ENCODE data around the gene ASF1A. TPM values are rescaled to one million over a fixed set of nuclear protein-coding genes. Genes with fewer than 3 reads are reported as not detected.

Gene ASF1A
- total and polyA plus RNA-seq, 10 of the 15 experiments (the other 5 are each of a cell fraction or from before 2014, with no cell fraction given) = 23.7 to 103 (median 31.5) TPM

DNA sequence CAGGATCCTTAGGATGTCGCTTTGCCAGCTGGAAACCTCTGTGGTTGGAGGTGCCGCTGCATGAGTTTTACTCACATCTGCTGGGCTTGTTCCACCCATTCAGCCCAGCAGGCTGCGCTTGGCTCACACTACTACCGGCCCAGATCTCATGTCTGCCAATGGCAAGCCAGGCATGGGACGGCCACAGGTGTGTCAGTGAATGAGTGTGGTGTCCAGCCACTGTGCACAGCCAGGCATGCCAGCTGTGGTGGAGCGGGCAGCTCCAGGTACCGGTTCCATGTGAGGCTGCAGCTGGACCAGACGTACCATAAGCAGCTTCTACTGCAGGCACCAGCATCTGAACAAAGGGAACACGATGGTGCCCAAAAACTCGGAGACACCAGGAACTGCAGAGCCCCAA is 33.1 kb upstream of the ASF1A start:
- H3K4me2 ChIP-seq (ENCODE audit: control insufficient read depth, insufficient read depth) = no peak overlapping the region
- no peaks in the 10 kb centered on the region; the same call in 1 of the 2 replicates for H3K79me2 ChIP-seq (ENCODE audit: control insufficient read depth, insufficient read depth, low read length)
- 94% methylated on average over 10 of the region's 10 CpGs for WGBS (ENCODE audit: insufficient coverage, insufficient replicate concordance, low lambda C conversion rate, missing lambda C conversion rate)
- no TSS peak for BruUV-seq (replicated peaks)
- ChIA-PET RAD21 (ENCODE audit: unreplicated experiment) (no interaction called here), SMC1A (ENCODE audit: uncharacterized antibody, unreplicated experiment) (interaction anchor here (0.5 to 1.4 kb wide), 3 partner anchors 13 to 36 kb away, joined by 3 to 5 read pairs (median 3); no protein-coding TSS in a partner anchor), CTCF (no interaction called here), POLR2A (no interaction called here)
- ATAC-seq (no peak), DNase-seq (ENCODE audit: low read depth, low spot score) (no peak), FAIRE-seq (no peak)
- H2AFZ ChIP-seq (ENCODE audit: control insufficient read depth, low read depth, low read length) = no peak overlapping the region
- no peak overlapping the region for H3K4me3 ChIP-seq
- no peaks in the 10 kb centered on the region for H4K20me1 ChIP-seq (ENCODE audit: control insufficient read depth, insufficient read depth)
- H3K27me3 ChIP-seq (replicated peaks in 1 of 2; ENCODE audit: control insufficient read depth in 2 of 2, insufficient read depth in 2 of 2, low read length in 1 of 2) = no peaks in the 10 kb centered on the region
- H3K9ac ChIP-seq (ENCODE audit: control insufficient read depth, insufficient read depth, low read length) = no peak overlapping the region
- no peaks in the 10 kb centered on the region for H3K4me1 ChIP-seq (ENCODE audit: control insufficient read depth, insufficient read depth, low read length)
- in situ Hi-C loops (cut with MboI) (no loop called here), intact Hi-C loops (cut with micrococcal nuclease; ENCODE audit: unreplicated experiment) (no loop called here)
- H3K27ac ChIP-seq (ENCODE audit: control insufficient read depth, insufficient read depth) = no peak overlapping the region
- H3K9me3 ChIP-seq (replicated peaks; ENCODE audit: control insufficient read depth, insufficient read depth, low read length) = peaks cover 5% of the 10 kb centered on the region; the same call in 2 of the 3 replicates
- H3K36me3 ChIP-seq (ENCODE audit: control insufficient read depth in 2 of 2, insufficient read depth in 2 of 2, low read length in 1 of 2) = 0 out of 4 replicates have a peak, but pooled peaks cover 2% of the 10 kb centered on the region in 2 experiments
- TF ChIP-seq RUNX3 (IDR thresholded peaks at IDR 0.05; ENCODE audit: low read length) = no peak
- TF ChIP-seq NRF1 (conservative IDR thresholded peaks at IDR 0.05; ENCODE audit: low read depth, low read length) = no peak
- no peak for TF ChIP-seq TARDBP (IDR thresholded peaks at IDR 0.05; ENCODE audit: borderline replicate concordance)
- TF ChIP-seq, protein P1, sequence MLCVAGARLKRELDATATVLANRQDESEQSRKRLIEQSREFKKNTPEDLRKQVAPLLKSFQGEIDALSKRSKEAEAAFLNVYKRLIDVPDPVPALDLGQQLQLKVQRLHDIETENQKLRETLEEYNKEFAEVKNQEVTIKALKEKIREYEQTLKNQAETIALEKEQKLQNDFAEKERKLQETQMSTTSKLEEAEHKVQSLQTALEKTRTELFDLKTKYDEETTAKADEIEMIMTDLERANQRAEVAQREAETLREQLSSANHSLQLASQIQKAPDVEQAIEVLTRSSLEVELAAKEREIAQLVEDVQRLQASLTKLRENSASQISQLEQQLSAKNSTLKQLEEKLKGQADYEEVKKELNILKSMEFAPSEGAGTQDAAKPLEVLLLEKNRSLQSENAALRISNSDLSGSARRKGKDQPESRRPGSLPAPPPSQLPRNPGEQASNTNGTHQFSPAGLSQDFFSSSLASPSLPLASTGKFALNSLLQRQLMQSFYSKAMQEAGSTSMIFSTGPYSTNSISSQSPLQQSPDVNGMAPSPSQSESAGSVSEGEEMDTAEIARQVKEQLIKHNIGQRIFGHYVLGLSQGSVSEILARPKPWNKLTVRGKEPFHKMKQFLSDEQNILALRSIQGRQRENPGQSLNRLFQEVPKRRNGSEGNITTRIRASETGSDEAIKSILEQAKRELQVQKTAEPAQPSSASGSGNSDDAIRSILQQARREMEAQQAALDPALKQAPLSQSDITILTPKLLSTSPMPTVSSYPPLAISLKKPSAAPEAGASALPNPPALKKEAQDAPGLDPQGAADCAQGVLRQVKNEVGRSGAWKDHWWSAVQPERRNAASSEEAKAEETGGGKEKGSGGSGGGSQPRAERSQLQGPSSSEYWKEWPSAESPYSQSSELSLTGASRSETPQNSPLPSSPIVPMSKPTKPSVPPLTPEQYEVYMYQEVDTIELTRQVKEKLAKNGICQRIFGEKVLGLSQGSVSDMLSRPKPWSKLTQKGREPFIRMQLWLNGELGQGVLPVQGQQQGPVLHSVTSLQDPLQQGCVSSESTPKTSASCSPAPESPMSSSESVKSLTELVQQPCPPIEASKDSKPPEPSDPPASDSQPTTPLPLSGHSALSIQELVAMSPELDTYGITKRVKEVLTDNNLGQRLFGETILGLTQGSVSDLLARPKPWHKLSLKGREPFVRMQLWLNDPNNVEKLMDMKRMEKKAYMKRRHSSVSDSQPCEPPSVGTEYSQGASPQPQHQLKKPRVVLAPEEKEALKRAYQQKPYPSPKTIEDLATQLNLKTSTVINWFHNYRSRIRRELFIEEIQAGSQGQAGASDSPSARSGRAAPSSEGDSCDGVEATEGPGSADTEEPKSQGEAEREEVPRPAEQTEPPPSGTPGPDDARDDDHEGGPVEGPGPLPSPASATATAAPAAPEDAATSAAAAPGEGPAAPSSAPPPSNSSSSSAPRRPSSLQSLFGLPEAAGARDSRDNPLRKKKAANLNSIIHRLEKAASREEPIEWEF (IDR thresholded peaks at IDR 0.05; ENCODE audit: insufficient replicate concordance, low read depth, low read length) = no peak
- TF ChIP-seq SUPT20H (IDR thresholded peaks at IDR 0.05; ENCODE audit: borderline replicate concordance, control insufficient read depth, low read depth, low read length) = no peak
- no peak for TF ChIP-seq IKZF1 (conservative IDR thresholded peaks at IDR 0.05)
- TF ChIP-seq TCF7 (IDR thresholded peaks at IDR 0.05; ENCODE audit: borderline replicate concordance) = no peak
- TF ChIP-seq SREBF1 (IDR thresholded peaks at IDR 0.05; ENCODE audit: low read length) = no peak
- TF ChIP-seq, protein P2, sequence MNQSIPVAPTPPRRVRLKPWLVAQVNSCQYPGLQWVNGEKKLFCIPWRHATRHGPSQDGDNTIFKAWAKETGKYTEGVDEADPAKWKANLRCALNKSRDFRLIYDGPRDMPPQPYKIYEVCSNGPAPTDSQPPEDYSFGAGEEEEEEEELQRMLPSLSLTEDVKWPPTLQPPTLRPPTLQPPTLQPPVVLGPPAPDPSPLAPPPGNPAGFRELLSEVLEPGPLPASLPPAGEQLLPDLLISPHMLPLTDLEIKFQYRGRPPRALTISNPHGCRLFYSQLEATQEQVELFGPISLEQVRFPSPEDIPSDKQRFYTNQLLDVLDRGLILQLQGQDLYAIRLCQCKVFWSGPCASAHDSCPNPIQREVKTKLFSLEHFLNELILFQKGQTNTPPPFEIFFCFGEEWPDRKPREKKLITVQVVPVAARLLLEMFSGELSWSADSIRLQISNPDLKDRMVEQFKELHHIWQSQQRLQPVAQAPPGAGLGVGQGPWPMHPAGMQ (IDR thresholded peaks at IDR 0.05; ENCODE audit: borderline replicate concordance) = no peak
- no peak for TF ChIP-seq ZNF207 (IDR thresholded peaks at IDR 0.05; ENCODE audit: borderline replicate concordance)
- TF ChIP-seq FOXM1 (IDR thresholded peaks at IDR 0.05; ENCODE audit: low read depth, low read length) = no peak
- TF ChIP-seq, protein P3, sequence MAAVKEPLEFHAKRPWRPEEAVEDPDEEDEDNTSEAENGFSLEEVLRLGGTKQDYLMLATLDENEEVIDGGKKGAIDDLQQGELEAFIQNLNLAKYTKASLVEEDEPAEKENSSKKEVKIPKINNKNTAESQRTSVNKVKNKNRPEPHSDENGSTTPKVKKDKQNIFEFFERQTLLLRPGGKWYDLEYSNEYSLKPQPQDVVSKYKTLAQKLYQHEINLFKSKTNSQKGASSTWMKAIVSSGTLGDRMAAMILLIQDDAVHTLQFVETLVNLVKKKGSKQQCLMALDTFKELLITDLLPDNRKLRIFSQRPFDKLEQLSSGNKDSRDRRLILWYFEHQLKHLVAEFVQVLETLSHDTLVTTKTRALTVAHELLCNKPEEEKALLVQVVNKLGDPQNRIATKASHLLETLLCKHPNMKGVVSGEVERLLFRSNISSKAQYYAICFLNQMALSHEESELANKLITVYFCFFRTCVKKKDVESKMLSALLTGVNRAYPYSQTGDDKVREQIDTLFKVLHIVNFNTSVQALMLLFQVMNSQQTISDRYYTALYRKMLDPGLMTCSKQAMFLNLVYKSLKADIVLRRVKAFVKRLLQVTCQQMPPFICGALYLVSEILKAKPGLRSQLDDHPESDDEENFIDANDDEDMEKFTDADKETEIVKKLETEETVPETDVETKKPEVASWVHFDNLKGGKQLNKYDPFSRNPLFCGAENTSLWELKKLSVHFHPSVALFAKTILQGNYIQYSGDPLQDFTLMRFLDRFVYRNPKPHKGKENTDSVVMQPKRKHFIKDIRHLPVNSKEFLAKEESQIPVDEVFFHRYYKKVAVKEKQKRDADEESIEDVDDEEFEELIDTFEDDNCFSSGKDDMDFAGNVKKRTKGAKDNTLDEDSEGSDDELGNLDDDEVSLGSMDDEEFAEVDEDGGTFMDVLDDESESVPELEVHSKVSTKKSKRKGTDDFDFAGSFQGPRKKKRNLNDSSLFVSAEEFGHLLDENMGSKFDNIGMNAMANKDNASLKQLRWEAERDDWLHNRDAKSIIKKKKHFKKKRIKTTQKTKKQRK (IDR thresholded peaks at IDR 0.05; ENCODE audit: low read depth, low read length) = no peak
- TF ChIP-seq YY1 (IDR thresholded peaks at IDR 0.05; ENCODE audit: low read depth, low read length) = no peak
- no peak for TF ChIP-seq ZNF274 (IDR thresholded peaks at IDR 0.05; ENCODE audit: insufficient read depth, insufficient read length)

Measured in GM12878 (cell line).